GM12891 (cell line): ENCODE measurements around the gene CPA5.

Source experiments
- PAX5 ChIP-seq: IDR thresholded peaks from 2 replicates; pipeline ENCODE4 v1.6.1; 2011; ENCODE audit warnings: low read length, moderate library complexity, mild to moderate bottlenecking; ENCODE audit not compliant: insufficient read depth, severe bottlenecking
- POLR2A ChIP-seq: IDR thresholded peaks from 2 replicates; pipeline ENCODE4 v1.6.1; 2011; ENCODE audit warnings: low read depth, low read length, control low read depth
- POLR2AphosphoS5 ChIP-seq: IDR thresholded peaks from 2 replicates; pipeline ENCODE4 v1.6.1; 2011; ENCODE audit warnings: low read depth, low read length, control low read depth
- POU2F2 ChIP-seq: IDR thresholded peaks from 2 replicates; pipeline ENCODE4 v1.6.1; 2011; ENCODE audit warnings: low read depth, mild to moderate bottlenecking, control low read depth, low read length, moderate library complexity
- SPI1 ChIP-seq: IDR thresholded peaks from 2 replicates; pipeline ENCODE4 v1.6.1; 2011; ENCODE audit warnings: low read depth, low read length, control low read depth
- TAF1 ChIP-seq: IDR thresholded peaks from 2 replicates; pipeline ENCODE4 v1.6.1; 2011; ENCODE audit warnings: low read depth, low read length, control low read depth

DNA sequence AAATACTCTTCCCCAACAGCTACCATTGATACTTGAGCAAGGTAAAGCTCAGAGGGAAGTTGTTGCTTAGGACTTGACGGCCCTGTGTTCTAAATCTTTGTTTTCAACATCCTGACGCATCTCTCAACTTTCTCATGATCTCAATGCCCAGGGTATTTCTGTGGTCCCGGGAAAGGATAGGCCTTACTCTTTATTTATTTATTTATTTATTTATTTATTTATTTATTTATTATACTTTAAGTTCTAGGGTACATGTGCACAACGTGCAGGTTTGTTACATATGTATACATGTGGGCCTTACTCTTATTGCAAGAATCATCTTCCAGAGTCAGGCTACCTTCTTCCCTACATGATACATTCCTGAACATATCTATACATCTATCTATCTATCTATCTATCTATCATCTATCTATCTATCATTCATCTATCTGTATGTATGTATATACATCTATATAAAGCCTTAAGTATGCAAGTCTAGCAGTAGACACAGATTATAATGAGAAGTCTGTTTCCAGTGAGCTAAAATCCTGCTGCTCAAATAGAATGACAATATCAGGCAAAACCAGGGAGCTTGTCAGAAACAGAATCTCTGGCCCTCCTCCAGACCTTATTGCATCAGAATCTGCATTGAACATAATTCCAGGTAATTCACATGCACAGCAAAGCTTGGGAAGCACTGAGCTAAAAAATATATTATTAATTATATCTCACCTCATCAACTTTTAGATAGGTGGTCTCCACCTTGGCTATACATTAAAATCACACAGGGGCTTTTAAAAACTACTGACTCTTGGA is 12.2 kb upstream of the CPA5 start:
- TF ChIP-seq POLR2A = no peak
- TF ChIP-seq POLR2AphosphoS5 = no peak
- no peak for TF ChIP-seq TAF1
- TF ChIP-seq POU2F2 = no peak
- no peak for TF ChIP-seq PAX5
- TF ChIP-seq SPI1 = no peak
